Measurements from ENCODE around the gene PDCD4.

DNA sequence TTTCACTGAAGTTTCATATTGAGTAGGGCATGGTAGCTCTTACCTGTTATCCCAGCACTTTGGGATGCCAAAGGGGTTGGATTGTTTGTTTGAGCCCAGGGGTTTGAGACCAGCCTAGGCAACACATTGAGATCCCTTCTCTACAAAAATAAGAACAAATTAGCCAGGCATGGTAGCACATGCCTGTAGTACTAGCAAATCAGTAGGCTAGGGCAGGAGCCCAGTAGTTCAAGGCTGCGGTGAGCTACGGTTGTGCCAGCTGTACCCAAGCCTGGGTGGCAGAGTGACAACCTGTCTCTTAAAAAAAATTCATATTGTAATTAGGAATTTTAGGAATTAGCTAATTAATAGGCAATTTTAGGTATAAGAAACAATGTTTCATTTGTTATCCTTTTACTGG is 29.3 kb downstream of the PDCD4 start:
- TF ChIP-seq CTCF (IDR thresholded peaks at IDR 0.05): no peak
- TF ChIP-seq POLR2A (IDR thresholded peaks at IDR 0.05): no peak

Measured in lower leg skin (tissue), 3 donors.